Activated CD4-positive, alpha-beta memory T cell treated with anti-CD3 and anti-CD28 coated beads, Interleukin-2, amount 10 ng/mL, durations not matched to agents 7 days and 5 days (primary cell): ENCODE results near the gene ALG12. TPM values are rescaled to one million over a fixed set of nuclear protein-coding genes. Genes with fewer than 3 reads are reported as not detected.

Experiments used
- CTCF ChIA-PET: fragments of 350-600 bp; sonication (Branson Sonifier 250); formaldehyde crosslinking; loops from one replicate; lab custom pipeline; 2021; ENCODE audit warnings: antibody characterized with exemption, inconsistent platforms; lab: Charles Lee
- POLR2A ChIA-PET: fragments of 350-600 bp; sonication (Branson Sonifier 250); formaldehyde crosslinking; loops from one replicate; lab custom pipeline; 2021; ENCODE audit warnings: antibody characterized with exemption; lab: Charles Lee
- DNase-seq: peaks from one replicate; pipeline ENCODE4 v3.0.0-alpha.2; 2020
- H3K27ac Mint-ChIP-seq: one replicate; pipeline ENCODE4 v1.8.0; 2021; ENCODE audit warnings: mild to moderate bottlenecking, mixed read lengths
- H3K27me3 Mint-ChIP-seq: one replicate; pipeline ENCODE4 v1.8.0; 2021; ENCODE audit warnings: mixed read lengths
- H3K36me3 Mint-ChIP-seq: one replicate; pipeline ENCODE4 v1.8.0; 2021; ENCODE audit warnings: low read depth, mixed read lengths
- H3K4me1 Mint-ChIP-seq: one replicate; pipeline ENCODE4 v1.8.0; 2021; ENCODE audit warnings: mixed read lengths
- H3K4me3 Mint-ChIP-seq: one replicate; pipeline ENCODE4 v1.8.0; 2021; ENCODE audit warnings: mild to moderate bottlenecking, mixed read lengths
- H3K9me3 Mint-ChIP-seq: one replicate; pipeline ENCODE4 v1.8.0; 2021; ENCODE audit warnings: mixed read lengths
- total RNA-seq, 2 experiments: library from RNA; stranded (reverse); gene quantifications; one replicate each; pipeline ENCODE4 v1.2.3, GENCODE V29; 2021

ALG12 gene
- total RNA-seq, 2 experiments from 2014 or later = 14.7 to 20.6 TPM

DNA sequence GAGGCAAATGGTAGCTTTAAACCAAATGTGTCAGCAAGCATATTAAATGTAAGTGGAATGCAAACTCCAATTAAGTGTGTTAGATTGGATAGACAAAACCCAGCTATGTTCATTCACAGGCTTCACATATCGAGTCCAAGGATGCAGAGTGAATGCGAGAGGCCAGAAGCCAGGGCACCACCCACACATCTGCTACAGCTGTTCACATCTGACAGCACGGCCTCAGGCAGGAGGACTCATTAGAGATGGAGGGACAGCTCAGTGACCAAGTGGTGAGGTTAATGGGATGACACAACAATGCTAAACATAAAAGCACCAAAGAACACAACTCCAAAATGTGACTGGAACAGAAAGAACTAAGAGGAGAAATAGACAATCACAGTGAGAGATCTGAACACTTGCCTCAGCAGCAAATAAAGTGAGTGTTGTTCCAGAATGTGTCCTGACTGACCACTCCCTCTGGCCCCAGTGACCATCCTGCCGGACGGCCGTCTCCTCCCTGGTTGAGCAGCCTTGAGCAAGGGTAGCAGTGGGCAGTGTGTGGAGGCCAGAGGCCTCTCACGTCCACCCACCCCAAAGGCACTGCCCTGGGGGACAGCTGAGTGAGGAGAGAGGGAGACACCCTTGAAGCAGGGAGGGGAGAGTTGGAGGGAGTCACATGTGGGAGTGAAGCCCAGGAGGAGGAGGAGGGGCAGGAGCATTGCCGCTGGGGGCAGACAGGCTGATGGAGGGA is 23.8 kb downstream of the ALG12 start:
- Mint-ChIP-seq H3K27ac (no peak overlapping the region), H3K9me3 (peaks cover 7% of the 10 kb centered on the region), H3K4me3 (no peak overlapping the region), H3K27me3 (no peaks in the 10 kb centered on the region), H3K4me1 (peaks cover 3% of the 10 kb centered on the region), H3K36me3 (peaks cover 44% of the 10 kb centered on the region)
- ChIA-PET CTCF (interaction anchor here (2.0 kb wide), 1 partner anchor 24 kb away, joined by 4 read pairs; no protein-coding TSS in a partner anchor), POLR2A (no interaction called here)
- DNase-seq = no peak

DNA sequence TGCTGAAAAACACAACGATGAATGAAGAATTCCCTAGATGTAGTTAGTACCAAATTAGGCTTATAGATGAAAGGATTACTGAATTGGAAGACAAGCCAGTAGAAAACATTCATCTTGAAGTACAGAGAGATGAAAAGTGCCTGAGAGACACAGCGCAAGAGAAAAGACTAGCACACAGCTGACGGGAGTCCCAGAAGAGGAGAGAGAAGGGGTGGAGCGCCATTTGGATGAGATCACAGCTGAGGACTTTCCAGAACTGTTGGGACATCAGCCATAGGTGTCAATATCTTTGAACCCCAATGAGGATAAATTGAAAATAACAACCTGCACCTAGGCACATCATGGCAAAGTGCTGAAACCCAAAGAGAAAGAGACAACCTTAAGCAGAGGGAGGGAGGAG is 25.2 kb downstream of the ALG12 start:
- DNase-seq = no peak
- ChIA-PET CTCF (interaction anchor here (2.0 kb wide), 1 partner anchor 23 kb away, joined by 4 read pairs; no protein-coding TSS in a partner anchor), POLR2A (interaction anchor here (1.6 kb wide), 1 partner anchor 39 kb away, joined by 4 read pairs; no protein-coding TSS in a partner anchor)
- Mint-ChIP-seq H3K36me3 (peaks cover 57% of the 10 kb centered on the region), H3K27me3 (no peaks in the 10 kb centered on the region), H3K9me3 (peaks cover 8% of the 10 kb centered on the region), H3K4me1 (peaks cover 1% of the 10 kb centered on the region), H3K4me3 (no peak overlapping the region), H3K27ac (no peak overlapping the region)

DNA sequence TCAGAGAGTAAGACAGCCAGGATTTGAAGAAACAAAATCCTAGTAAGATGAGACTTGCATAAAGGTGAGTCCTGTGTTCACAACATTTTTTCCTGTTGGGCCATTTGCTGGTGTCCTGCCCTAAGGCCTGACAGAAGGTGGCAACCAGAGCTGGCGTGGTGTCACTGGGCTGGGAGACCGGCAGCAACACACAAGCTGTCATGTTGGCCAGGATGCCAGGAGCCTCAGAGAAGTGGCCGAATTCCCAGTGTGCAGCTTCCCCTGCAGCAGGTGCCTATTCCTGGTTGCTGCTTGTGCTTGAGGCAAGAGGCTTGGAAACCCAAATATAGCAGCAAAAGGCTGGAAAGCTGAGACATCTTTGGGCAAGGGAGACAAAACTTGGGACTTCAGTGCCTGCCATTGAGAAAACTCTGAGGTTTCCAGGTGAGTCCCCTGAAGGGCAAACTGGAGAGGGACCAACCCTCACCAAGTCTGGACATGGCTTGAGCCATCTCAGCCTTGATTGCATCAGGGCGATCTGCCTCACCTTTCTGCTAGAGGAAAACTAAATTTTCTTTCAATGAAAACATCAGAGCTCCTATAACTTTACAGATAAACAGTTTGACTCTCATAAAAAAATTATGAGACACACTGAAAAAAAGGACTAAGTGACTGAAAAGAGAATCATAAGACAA is 25.9 kb downstream of the ALG12 start:
- H3K9me3 Mint-ChIP-seq = peaks cover 8% of the 10 kb centered on the region
- peaks cover 62% of the 10 kb centered on the region for H3K36me3 Mint-ChIP-seq
- peaks cover 1% of the 10 kb centered on the region for H3K4me1 Mint-ChIP-seq
- ChIA-PET CTCF (interaction anchor here (2.0 kb wide), 1 partner anchor 22 kb away, joined by 4 read pairs; no protein-coding TSS in a partner anchor), POLR2A (interaction anchor here (1.2 to 1.6 kb wide), 2 partner anchors 38 to 122 kb away, joined by 4 read pairs; no protein-coding TSS in a partner anchor)
- no peak overlapping the region for H3K27ac Mint-ChIP-seq
- no peak for DNase-seq
- no peaks in the 10 kb centered on the region for H3K27me3 Mint-ChIP-seq
- H3K4me3 Mint-ChIP-seq = no peak overlapping the region

- peaks cover 82% of the 10 kb centered on the region for H3K36me3 Mint-ChIP-seq
- no peak for DNase-seq
- ChIA-PET POLR2A (interaction anchor here (1.2 kb wide), 1 partner anchor 34 kb away, joined by 4 read pairs; no protein-coding TSS in a partner anchor), CTCF (interaction anchor here (0.9 kb wide), 1 partner anchor 141 kb away, joined by 3 read pairs; no protein-coding TSS in a partner anchor)
- H3K27me3 Mint-ChIP-seq = no peaks in the 10 kb centered on the region
- peaks cover 1% of the 10 kb centered on the region for H3K4me1 Mint-ChIP-seq
- peaks cover 8% of the 10 kb centered on the region for H3K9me3 Mint-ChIP-seq
- H3K4me3 Mint-ChIP-seq = no peak overlapping the region
- H3K27ac Mint-ChIP-seq = no peak overlapping the region
Observed at GRCh38 chr22:49889071-49889470, 29.2 kb downstream of the ALG12 start.

DNA sequence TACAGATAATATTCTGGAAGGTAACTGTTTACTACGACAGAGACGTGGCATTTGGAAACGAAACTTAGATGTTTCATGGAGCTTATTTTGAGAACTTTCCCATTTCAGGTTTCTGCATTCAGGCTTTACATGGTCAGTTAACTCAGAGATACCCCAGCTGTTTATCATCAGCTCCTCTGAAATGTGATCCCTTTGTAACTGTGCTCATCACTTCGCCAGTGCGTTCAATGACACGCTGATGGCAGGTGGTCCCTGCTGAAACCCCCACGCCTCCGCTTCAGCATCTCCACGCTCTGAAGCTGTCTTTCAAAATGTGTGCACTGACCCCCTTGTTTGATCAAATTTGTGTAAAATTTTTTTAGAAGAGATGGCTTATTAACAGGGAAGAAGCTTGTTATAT is 30.5 kb downstream of the ALG12 start:
- ChIA-PET CTCF (interaction anchor here (1.4 kb wide), 1 partner anchor 30 kb away, joined by 3 read pairs; the partner anchor contains the start of gene ALG12), POLR2A (interaction anchor here (1.0 kb wide), 1 partner anchor 31 kb away, joined by 3 read pairs; no protein-coding TSS in a partner anchor)
- Mint-ChIP-seq H3K27ac (no peak overlapping the region), H3K36me3 (peaks cover 86% of the 10 kb centered on the region), H3K4me1 (peaks cover 5% of the 10 kb centered on the region), H3K4me3 (no peak overlapping the region), H3K27me3 (no peaks in the 10 kb centered on the region), H3K9me3 (peaks cover 8% of the 10 kb centered on the region)
- no peak for DNase-seq

DNA sequence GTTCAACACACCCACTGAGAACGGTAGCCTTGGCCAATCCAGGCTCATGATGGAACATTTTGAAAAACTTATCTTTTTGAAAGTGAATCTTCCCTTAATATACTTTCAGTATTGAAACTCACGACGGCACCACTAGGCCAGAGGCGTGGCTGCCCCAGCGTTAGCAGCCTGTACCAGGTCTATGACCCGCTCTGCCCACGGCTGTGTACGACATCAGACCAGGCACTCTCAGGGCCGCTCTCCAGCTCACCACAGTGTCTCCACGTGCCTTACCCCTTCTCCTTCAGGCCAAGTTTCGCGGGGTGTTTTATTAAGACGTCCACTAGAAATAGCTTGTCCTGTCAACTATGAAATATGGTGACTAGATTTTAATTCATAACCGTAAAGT is 31.2 kb downstream of the ALG12 start:
- peaks cover 86% of the 10 kb centered on the region for H3K36me3 Mint-ChIP-seq
- H3K27ac Mint-ChIP-seq = no peak overlapping the region
- peaks cover 8% of the 10 kb centered on the region for H3K9me3 Mint-ChIP-seq
- peaks cover 10% of the 10 kb centered on the region for H3K4me1 Mint-ChIP-seq
- H3K4me3 Mint-ChIP-seq = no peak overlapping the region
- DNase-seq = no peak
- no peaks in the 10 kb centered on the region for H3K27me3 Mint-ChIP-seq
- ChIA-PET POLR2A (no interaction called here), CTCF (interaction anchor here (1.4 kb wide), 1 partner anchor 31 kb away, joined by 3 read pairs; the partner anchor contains the start of gene ALG12)

DNA sequence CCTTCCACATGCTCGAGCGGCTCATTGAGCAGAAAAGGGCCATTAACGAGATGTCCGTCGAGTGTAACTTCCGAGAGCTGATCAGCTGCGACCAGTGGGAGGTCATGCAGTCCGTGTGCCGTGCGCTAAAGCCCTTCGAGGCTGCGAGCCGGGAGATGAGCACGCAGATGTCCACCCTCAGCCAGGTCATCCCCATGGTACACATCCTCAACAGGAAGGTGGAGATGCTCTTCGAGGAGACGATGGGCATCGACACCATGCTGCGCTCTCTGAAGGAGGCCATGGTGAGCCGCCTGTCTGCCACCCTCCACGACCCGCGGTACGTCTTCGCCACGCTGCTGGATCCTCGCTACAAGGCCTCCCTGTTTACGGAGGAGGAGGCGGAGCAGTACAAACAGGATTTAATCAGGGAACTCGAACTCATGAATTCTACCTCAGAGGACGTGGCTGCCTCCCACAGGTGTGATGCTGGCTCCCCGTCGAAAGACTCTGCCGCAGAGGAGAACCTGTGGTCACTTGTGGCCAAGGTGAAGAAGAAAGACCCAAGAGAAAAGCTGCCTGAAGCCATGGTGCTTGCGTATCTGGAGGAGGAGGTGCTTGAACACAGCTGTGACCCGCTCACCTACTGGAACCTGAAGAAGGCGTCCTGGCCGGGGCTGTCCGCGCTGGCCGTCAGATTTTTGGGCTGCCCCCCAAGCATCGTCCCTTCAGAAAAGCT is 31.7 kb downstream of the ALG12 start:
- Mint-ChIP-seq H3K9me3 (peaks cover 8% of the 10 kb centered on the region), H3K4me3 (no peak overlapping the region), H3K27me3 (no peaks in the 10 kb centered on the region), H3K36me3 (peaks cover 81% of the 10 kb centered on the region), H3K4me1 (peaks cover 15% of the 10 kb centered on the region), H3K27ac (no peak overlapping the region)
- ChIA-PET CTCF (interaction anchor here (1.4 kb wide), 1 partner anchor 31 kb away, joined by 3 read pairs; the partner anchor contains the start of gene ALG12), POLR2A (no interaction called here)
- DNase-seq = no peak

DNA sequence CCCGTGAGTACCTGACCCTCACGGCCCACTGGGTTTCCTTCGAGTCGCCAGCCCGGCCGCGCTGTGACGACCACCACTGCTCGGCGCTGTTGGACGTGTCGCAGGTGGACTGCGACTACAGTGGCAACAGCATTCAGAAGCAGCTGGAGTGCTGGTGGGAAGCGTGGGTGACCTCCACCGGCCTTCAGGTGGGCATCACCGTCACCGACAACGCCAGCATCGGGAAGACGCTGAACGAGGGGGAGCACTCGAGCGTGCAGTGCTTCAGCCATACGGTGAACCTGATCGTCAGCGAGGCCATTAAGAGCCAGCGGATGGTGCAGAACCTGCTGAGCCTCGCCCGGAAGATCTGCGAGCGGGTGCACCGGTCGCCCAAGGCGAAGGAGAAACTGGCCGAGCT is 32.4 kb downstream of the ALG12 start:
- no peak overlapping the region for H3K4me3 Mint-ChIP-seq
- POLR2A ChIA-PET = no interaction called here
- no peaks in the 10 kb centered on the region for H3K27me3 Mint-ChIP-seq
- no peak for DNase-seq
- H3K4me1 Mint-ChIP-seq = peaks cover 18% of the 10 kb centered on the region
- no peak overlapping the region for H3K27ac Mint-ChIP-seq
- CTCF ChIA-PET = no interaction called here
- H3K36me3 Mint-ChIP-seq = peaks cover 75% of the 10 kb centered on the region
- H3K9me3 Mint-ChIP-seq = peaks cover 4% of the 10 kb centered on the region

- peaks cover 4% of the 10 kb centered on the region for H3K9me3 Mint-ChIP-seq
- no peaks in the 10 kb centered on the region for H3K27me3 Mint-ChIP-seq
- peaks cover 23% of the 10 kb centered on the region for H3K4me1 Mint-ChIP-seq
- POLR2A ChIA-PET = no interaction called here
- CTCF ChIA-PET = no interaction called here
- H3K4me3 Mint-ChIP-seq = no peak overlapping the region
- DNase-seq = no peak
- H3K36me3 Mint-ChIP-seq = peaks cover 73% of the 10 kb centered on the region
- no peak overlapping the region for H3K27ac Mint-ChIP-seq
Observed at GRCh38 chr22:49885281-49885680, 33.0 kb downstream of the ALG12 start.

DNA sequence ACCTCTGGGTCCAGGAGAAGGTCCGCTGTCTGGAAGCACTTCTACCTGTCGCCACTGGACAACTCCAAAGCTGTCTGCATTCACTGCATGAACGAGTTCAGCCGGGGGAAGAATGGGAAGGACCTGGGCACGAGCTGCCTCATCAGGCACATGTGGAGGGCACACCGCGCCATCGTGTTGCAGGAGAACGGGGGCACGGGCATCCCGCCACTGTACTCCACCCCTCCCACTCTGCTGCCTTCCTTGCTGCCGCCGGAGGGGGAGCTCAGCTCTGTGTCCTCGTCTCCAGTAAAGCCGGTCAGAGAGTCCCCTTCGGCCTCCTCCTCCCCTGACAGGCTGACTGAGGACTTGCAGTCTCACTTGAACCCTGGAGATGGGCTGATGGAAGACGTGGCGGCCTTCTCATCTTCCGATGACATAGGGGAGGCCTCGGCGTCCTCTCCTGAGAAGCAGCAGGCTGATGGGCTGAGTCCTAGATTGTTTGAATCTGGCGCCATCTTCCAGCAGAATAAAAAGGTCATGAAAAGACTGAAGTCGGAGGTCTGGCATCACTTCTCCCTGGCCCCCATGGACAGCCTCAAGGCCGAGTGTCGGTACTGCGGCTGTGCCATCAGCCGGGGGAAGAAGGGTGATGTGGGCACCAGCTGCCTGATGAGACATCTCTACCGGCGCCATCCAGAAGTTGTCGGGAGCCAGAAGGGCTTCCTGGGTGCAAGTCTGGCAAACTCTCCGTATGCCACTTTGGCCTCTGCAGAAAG is 33.6 kb downstream of the ALG12 start:
- no peak for DNase-seq
- no peaks in the 10 kb centered on the region for H3K27me3 Mint-ChIP-seq
- peaks cover 3% of the 10 kb centered on the region for H3K9me3 Mint-ChIP-seq
- H3K4me3 Mint-ChIP-seq = no peak overlapping the region
- no peak overlapping the region for H3K27ac Mint-ChIP-seq
- H3K4me1 Mint-ChIP-seq = peaks cover 28% of the 10 kb centered on the region
- ChIA-PET POLR2A (no interaction called here), CTCF (no interaction called here)
- H3K36me3 Mint-ChIP-seq = peaks cover 72% of the 10 kb centered on the region

- Mint-ChIP-seq H3K27ac (no peak overlapping the region), H3K36me3 (peaks cover 68% of the 10 kb centered on the region)
- CTCF ChIA-PET = no interaction called here
Observed at GRCh38 chr22:49884075-49884474, 34.2 kb downstream of the ALG12 start.

DNA sequence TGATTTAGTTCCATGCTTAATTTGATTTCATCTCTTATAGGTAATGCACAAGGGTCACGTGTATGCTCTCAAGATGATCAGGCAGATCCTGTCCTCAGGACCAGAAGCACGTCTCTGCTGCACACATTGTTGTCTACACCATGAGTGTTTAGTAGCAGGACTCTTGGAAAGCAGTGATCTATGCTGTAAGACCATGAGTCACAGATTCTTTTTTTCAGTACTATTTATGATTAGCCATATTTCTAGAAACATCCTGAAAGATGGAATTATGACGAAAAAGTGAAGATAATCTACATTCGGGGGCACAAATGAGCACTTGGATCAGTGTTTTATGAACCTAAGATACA is 35.0 kb downstream of the ALG12 start:
- Mint-ChIP-seq H3K36me3 (peaks cover 65% of the 10 kb centered on the region), H3K27ac (no peak overlapping the region), H3K9me3 (no peaks in the 10 kb centered on the region), H3K4me3 (no peak overlapping the region), H3K27me3 (no peaks in the 10 kb centered on the region), H3K4me1 (peaks cover 35% of the 10 kb centered on the region)
- ChIA-PET CTCF (no interaction called here), POLR2A (no interaction called here)
- no peak for DNase-seq

More at GRCh38 chr22:49884075-49884474, 34.2 kb downstream of the ALG12 start:
- Mint-ChIP-seq H3K27me3 (no peaks in the 10 kb centered on the region), H3K4me1 (peaks cover 30% of the 10 kb centered on the region), H3K9me3 (no peaks in the 10 kb centered on the region), H3K4me3 (no peak overlapping the region)
- no peak for DNase-seq
- POLR2A ChIA-PET = no interaction called here
